ENCODE results near the gene SIGLEC6.

The SIGLEC6 gene

GRCh38 chr19:51509823-51510660 lies 21.4 kb downstream of the SIGLEC6 start:
- no peaks in the 10 kb centered on the region for H3K79me2 ChIP-seq
- no peak overlapping the region for H3K27ac ChIP-seq
- TF ChIP-seq, protein P1, sequence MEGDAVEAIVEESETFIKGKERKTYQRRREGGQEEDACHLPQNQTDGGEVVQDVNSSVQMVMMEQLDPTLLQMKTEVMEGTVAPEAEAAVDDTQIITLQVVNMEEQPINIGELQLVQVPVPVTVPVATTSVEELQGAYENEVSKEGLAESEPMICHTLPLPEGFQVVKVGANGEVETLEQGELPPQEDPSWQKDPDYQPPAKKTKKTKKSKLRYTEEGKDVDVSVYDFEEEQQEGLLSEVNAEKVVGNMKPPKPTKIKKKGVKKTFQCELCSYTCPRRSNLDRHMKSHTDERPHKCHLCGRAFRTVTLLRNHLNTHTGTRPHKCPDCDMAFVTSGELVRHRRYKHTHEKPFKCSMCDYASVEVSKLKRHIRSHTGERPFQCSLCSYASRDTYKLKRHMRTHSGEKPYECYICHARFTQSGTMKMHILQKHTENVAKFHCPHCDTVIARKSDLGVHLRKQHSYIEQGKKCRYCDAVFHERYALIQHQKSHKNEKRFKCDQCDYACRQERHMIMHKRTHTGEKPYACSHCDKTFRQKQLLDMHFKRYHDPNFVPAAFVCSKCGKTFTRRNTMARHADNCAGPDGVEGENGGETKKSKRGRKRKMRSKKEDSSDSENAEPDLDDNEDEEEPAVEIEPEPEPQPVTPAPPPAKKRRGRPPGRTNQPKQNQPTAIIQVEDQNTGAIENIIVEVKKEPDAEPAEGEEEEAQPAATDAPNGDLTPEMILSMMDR (IDR thresholded peaks at IDR 0.05) = no peak
- H3K27me3 ChIP-seq (ENCODE audit: control insufficient read depth, insufficient read depth, low read length) = no peaks in the 10 kb centered on the region
- H3K4me2 ChIP-seq (ENCODE audit: low read length) = no peak overlapping the region
- H3K9me3 ChIP-seq (ENCODE audit: control insufficient read depth, low read length) = no peaks in the 10 kb centered on the region
- H3K4me3 ChIP-seq (ENCODE audit: low read depth, low read length) = no peak overlapping the region
- no peak overlapping the region for H3K9ac ChIP-seq
- H2AFZ ChIP-seq = no peak overlapping the region
- no peaks in the 10 kb centered on the region for H3K36me3 ChIP-seq (ENCODE audit: control insufficient read depth, insufficient read depth, low read length)
- no peaks in the 10 kb centered on the region for H3K4me1 ChIP-seq

GRCh38 chr19:51508059-51508733 lies 23.3 kb downstream of the SIGLEC6 start:
- no peaks in the 10 kb centered on the region for H3K27me3 ChIP-seq (ENCODE audit: control insufficient read depth, insufficient read depth, low read length)
- no peaks in the 10 kb centered on the region for H3K9me3 ChIP-seq (ENCODE audit: control insufficient read depth, low read length)
- H3K79me2 ChIP-seq = no peaks in the 10 kb centered on the region
- TF ChIP-seq, protein P1 (IDR thresholded peaks at IDR 0.05) = no peak
- no peak overlapping the region for H2AFZ ChIP-seq
- no peak overlapping the region for H3K4me3 ChIP-seq (ENCODE audit: low read depth, low read length)
- no peak overlapping the region for H3K4me2 ChIP-seq (ENCODE audit: low read length)
- H3K9ac ChIP-seq = no peak overlapping the region
- H3K4me1 ChIP-seq = no peaks in the 10 kb centered on the region
- no peak overlapping the region for H3K27ac ChIP-seq
- H3K36me3 ChIP-seq (ENCODE audit: control insufficient read depth, insufficient read depth, low read length) = no peaks in the 10 kb centered on the region

DNA sequence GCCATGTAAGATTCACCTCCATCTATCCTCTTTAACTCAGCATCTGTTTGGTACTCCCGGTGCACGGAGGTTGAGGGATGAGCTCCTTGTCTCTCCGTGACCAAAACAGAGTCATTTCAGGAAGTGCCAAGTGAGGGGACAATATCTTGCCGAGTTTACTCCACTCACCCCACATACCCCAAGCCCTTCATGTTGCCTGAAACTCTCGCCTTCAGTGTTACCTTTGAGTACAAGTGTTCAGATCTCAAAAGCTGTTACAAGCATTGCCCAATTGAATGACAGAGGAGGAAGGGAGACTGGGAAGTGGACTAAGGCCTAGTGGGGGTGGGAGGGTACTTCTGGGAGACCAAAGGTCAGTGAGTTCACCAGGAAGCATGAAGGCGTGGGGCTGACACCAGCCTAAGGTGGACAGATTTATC lies 23.8 kb downstream of the SIGLEC6 start:
- Histone ChIP-seq H3K4me2 (ENCODE audit: low read length) (no peak overlapping the region), H3K27me3 (ENCODE audit: control insufficient read depth, insufficient read depth, low read length) (no peaks in the 10 kb centered on the region), H3K4me1 (no peaks in the 10 kb centered on the region), H3K9me3 (ENCODE audit: control insufficient read depth, low read length) (no peaks in the 10 kb centered on the region), H2AFZ (no peak overlapping the region), H3K4me3 (ENCODE audit: low read depth, low read length) (no peak overlapping the region), H3K36me3 (ENCODE audit: control insufficient read depth, insufficient read depth, low read length) (no peaks in the 10 kb centered on the region), H3K27ac (no peak overlapping the region), H3K9ac (no peak overlapping the region), H3K79me2 (no peaks in the 10 kb centered on the region)
- TF ChIP-seq, protein P1 (IDR thresholded peaks at IDR 0.05) = no peak

GRCh38 chr19:51507192-51507591 lies 24.3 kb downstream of the SIGLEC6 start:
- Histone ChIP-seq H3K4me3 (ENCODE audit: low read depth, low read length) (no peak overlapping the region), H3K27me3 (ENCODE audit: control insufficient read depth, insufficient read depth, low read length) (no peaks in the 10 kb centered on the region), H3K36me3 (ENCODE audit: control insufficient read depth, insufficient read depth, low read length) (no peaks in the 10 kb centered on the region), H3K9ac (no peak overlapping the region), H3K27ac (no peak overlapping the region), H3K9me3 (ENCODE audit: control insufficient read depth, low read length) (no peaks in the 10 kb centered on the region), H3K79me2 (no peaks in the 10 kb centered on the region), H3K4me1 (no peaks in the 10 kb centered on the region), H3K4me2 (ENCODE audit: low read length) (no peak overlapping the region), H2AFZ (no peak overlapping the region)
- TF ChIP-seq, protein P1 (IDR thresholded peaks at IDR 0.05) = no peak
